Measurements from ENCODE around the gene CALCB.
A peak's percentile ranks its signal among the peaks of the same experiment; 100 is the strongest.

The CALCB gene

GRCh38 chr11:15101072-15101709 is 27.8 kb downstream of the CALCB start:
- TF ChIP-seq CTCF (IDR thresholded peaks at IDR 0.05), result peak; percentile 88

GRCh38 chr11:15104166-15104565 is 30.8 kb downstream of the CALCB start:
- Histone ChIP-seq H3K27me3 (peaks cover 2% of the 10 kb centered on the region), H3K9me3 (no peaks in the 10 kb centered on the region)
- no peak for TF ChIP-seq CTCF (IDR thresholded peaks at IDR 0.05)

More at GRCh38 chr11:15101072-15101709, 27.8 kb downstream of the CALCB start:
- H3K27me3 ChIP-seq, result peaks cover 15% of the 10 kb centered on the region
- H3K36me3 ChIP-seq, result no peaks in the 10 kb centered on the region
- H3K27ac ChIP-seq, result no peak overlapping the region
- H3K4me3 ChIP-seq (ENCODE audit: low read depth in 1 of 2, low read length in 1 of 2), result no peak overlapping the region
- no peaks in the 10 kb centered on the region for H3K9me3 ChIP-seq
- H3K4me1 ChIP-seq (ENCODE audit: control insufficient read depth in 1 of 2, insufficient read depth in 1 of 2, low read depth in 1 of 2, low read length in 1 of 2), result peaks cover 4% of the 10 kb centered on the region in 2 experiments

GRCh38 chr11:15106201-15106965 is 33.0 kb downstream of the CALCB start:
- Histone ChIP-seq H3K4me3 (ENCODE audit: low read depth in 1 of 2, low read length in 1 of 2) (no peak overlapping the region), H3K27ac (no peak overlapping the region)
- no peak for TF ChIP-seq CTCF (IDR thresholded peaks at IDR 0.05)

More at GRCh38 chr11:15104166-15104565, 30.8 kb downstream of the CALCB start:
- H3K4me1 ChIP-seq (ENCODE audit: control insufficient read depth in 1 of 2, insufficient read depth in 1 of 2, low read depth in 1 of 2, low read length in 1 of 2), result peaks cover 4% of the 10 kb centered on the region in 2 experiments
- no peaks in the 10 kb centered on the region for H3K36me3 ChIP-seq
- no peak overlapping the region for H3K27ac ChIP-seq
- H3K4me3 ChIP-seq (ENCODE audit: low read depth in 1 of 2, low read length in 1 of 2), result no peak overlapping the region

GRCh38 chr11:15107730-15108515 is 34.5 kb downstream of the CALCB start:
- no peak overlapping the region for H3K27ac ChIP-seq
- no peaks in the 10 kb centered on the region for H3K27me3 ChIP-seq
- no peak for TF ChIP-seq CTCF (IDR thresholded peaks at IDR 0.05)
- no peaks in the 10 kb centered on the region for H3K9me3 ChIP-seq
- H3K36me3 ChIP-seq, result no peaks in the 10 kb centered on the region
- H3K4me1 ChIP-seq (ENCODE audit: control insufficient read depth in 1 of 2, insufficient read depth in 1 of 2, low read depth in 1 of 2, low read length in 1 of 2), result peaks cover 0 to 3% of the 10 kb centered on the region in 2 experiments
- no peak overlapping the region for H3K4me3 ChIP-seq (ENCODE audit: low read depth in 1 of 2, low read length in 1 of 2)

More at GRCh38 chr11:15106201-15106965, 33.0 kb downstream of the CALCB start:
- peaks cover 0 to under 1% of the 10 kb centered on the region in 2 experiments for H3K4me1 ChIP-seq (ENCODE audit: control insufficient read depth in 1 of 2, insufficient read depth in 1 of 2, low read depth in 1 of 2, low read length in 1 of 2)
- no peaks in the 10 kb centered on the region for H3K27me3 ChIP-seq
- no peaks in the 10 kb centered on the region for H3K36me3 ChIP-seq
- no peaks in the 10 kb centered on the region for H3K9me3 ChIP-seq

GRCh38 chr11:15108592-15109130 is 35.3 kb downstream of the CALCB start:
- Histone ChIP-seq H3K4me3 (ENCODE audit: low read depth in 1 of 2, low read length in 1 of 2) (no peak overlapping the region), H3K27me3 (no peaks in the 10 kb centered on the region), H3K4me1 (ENCODE audit: control insufficient read depth in 1 of 2, insufficient read depth in 1 of 2, low read depth in 1 of 2, low read length in 1 of 2) (peaks cover 7 to 10% of the 10 kb centered on the region in 2 experiments), H3K27ac (no peak overlapping the region), H3K36me3 (no peaks in the 10 kb centered on the region), H3K9me3 (no peaks in the 10 kb centered on the region)
- TF ChIP-seq CTCF (IDR thresholded peaks at IDR 0.05), result no peak
